Measurements from ENCODE around the gene C16orf87. TPM values are rescaled to one million over a fixed set of nuclear protein-coding genes. Genes with fewer than 3 reads are reported as not detected.

The C16orf87 gene

DNA sequence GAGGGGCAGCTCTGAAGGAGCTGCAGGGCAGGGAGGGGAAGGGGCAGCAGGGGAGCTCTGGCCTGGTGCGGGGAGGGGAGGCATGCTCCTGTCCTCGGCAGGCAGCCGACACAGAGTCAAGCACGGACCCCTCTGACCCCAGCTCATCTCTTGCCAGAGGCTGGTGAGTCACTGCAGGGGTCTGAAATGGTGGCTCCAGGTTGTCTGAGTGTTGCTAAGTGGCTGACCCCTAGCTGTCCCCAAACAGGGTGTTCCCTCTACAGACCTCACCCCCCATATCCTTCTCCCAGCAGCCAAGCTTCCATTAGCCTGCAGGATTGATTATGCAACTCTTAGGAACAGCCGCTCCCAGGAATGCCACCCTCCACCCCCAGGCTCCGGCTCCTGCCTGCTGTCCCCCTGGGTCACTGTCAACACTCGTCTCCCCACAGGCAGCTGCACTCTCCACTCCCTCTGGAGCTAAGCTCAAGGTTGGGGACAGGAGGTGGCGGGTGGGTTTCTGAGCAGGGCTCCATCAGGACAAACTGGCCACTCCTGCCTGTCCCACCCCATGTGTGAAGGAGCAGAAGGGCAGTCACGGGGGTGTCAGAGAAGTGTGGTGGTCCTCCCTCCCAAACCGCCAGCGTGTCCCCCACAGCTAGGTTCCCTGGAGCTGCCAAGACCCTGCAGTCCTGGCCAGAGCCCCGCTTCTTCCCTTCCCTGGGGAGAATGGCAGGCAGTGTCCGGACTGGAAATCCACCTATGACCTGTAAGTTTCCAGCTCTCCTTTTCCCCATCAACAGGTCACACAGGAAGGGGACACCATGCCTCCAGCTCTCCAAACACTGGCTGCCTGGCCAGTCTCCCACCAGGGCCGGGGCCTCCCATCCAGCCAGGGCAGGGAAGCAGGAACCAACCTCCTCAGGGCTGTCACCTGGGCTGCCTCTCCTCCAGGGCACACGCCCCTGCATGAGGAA is 83.9 kb downstream of the C16orf87 start:
- H3K23ac ChIP-seq (ENCODE audit: low read length in 2 of 2), result peak overlapping the region in 1 of 2 experiments; percentile 35
- no peak overlapping the region for H3K9ac ChIP-seq (ENCODE audit: low read length)
- no peak overlapping the region for H3K4me3 ChIP-seq (ENCODE audit: insufficient read depth in 1 of 2, low read depth in 1 of 2, low read length in 2 of 2)
- H2BK15ac ChIP-seq (ENCODE audit: low read depth, poor library complexity, severe bottlenecking), result peak overlapping the region; percentile 36
- peak overlapping the region; percentile 57 for H2AK5ac ChIP-seq (ENCODE audit: low read length, severe bottlenecking)
- H3K14ac ChIP-seq (ENCODE audit: low read length in 2 of 2), result peak overlapping the region in 1 of 2 experiments; percentile 62
- H3K36me3 ChIP-seq (ENCODE audit: control insufficient read depth in 1 of 2, insufficient read depth in 2 of 2, low read depth in 1 of 2, low read length in 2 of 2), result no peaks in the 10 kb centered on the region
- H3K79me1 ChIP-seq (replicated peaks; ENCODE audit: low read length, poor library complexity, severe bottlenecking), result no peaks in the 10 kb centered on the region
- no peaks in the 10 kb centered on the region for H3K9me3 ChIP-seq (ENCODE audit: control insufficient read depth, low read length)
- no peak overlapping the region for H2BK5ac ChIP-seq (ENCODE audit: low read depth, low read length, poor library complexity, severe bottlenecking)
- WGBS, result 75% methylated on average over 10 of the region's 15 CpGs
- H3K4me1 ChIP-seq (ENCODE audit: control insufficient read depth, insufficient read depth, low read depth, low read length), result peaks cover 27% of the 10 kb centered on the region
- peaks cover 0 to 18% of the 10 kb centered on the region in 2 experiments for H3K27me3 ChIP-seq (ENCODE audit: control insufficient read depth in 1 of 2, insufficient read depth in 1 of 2, low read length in 2 of 2)
- H3K4me2 ChIP-seq (ENCODE audit: low read length, poor library complexity, severe bottlenecking), result no peak overlapping the region
- peak overlapping the region; percentile 52 for H4K8ac ChIP-seq (ENCODE audit: low read length)
- peak overlapping the region in 1 of 2 experiments; percentile 83 for H2BK12ac ChIP-seq (ENCODE audit: low read length in 2 of 2)
- H4K91ac ChIP-seq (ENCODE audit: low read length), result peak overlapping the region; percentile 58
- H3K27ac ChIP-seq (ENCODE audit: low read length, poor library complexity, severe bottlenecking), result no peak overlapping the region
- peak overlapping the region; percentile 31 for H2AFZ ChIP-seq (ENCODE audit: low read depth, low read length)
- H2BK120ac ChIP-seq (ENCODE audit: low read depth, low read length), result no peak overlapping the region
- DNase-seq, result peak; percentile 48
- H3K4ac ChIP-seq (ENCODE audit: low read depth in 1 of 2, low read length in 2 of 2), result peak overlapping the region in 1 of 2 experiments; percentile 37
- peak overlapping the region; percentile 37 to 38 for H3K18ac ChIP-seq (ENCODE audit: low read depth in 1 of 2, low read length in 2 of 2)

Small RNAs within 50 kb of the gene (small RNA-seq; reads per million reads assigned to genes)
- gene AC007225.2 (ENCODE audit: low read depth), result not detected
